CD4-positive, alpha-beta T cell (primary cell): ENCODE results near the gene PRRC1. TPM values are rescaled to one million over a fixed set of nuclear protein-coding genes. Genes with fewer than 3 reads are reported as not detected.
"Not testable (repeated sequence)": the region's sequence is repeated elsewhere in the genome, so short reads cannot be mapped to it uniquely, and the experiment has no call there.

Experiments used
- ATAC-seq: fragments of 200-7000 bp; cut with Tn5 transposase; one replicate; pipeline ENCODE4 v1.10.0; 2022; ENCODE audit warnings: mild to moderate bottlenecking; ENCODE audit not compliant: poor library complexity
- CTCF ChIA-PET: fragments of 350-600 bp; sonication (Branson Sonifier 250); formaldehyde crosslinking; loops from one replicate; lab custom pipeline; 2021; ENCODE audit warnings: antibody characterized with exemption, inconsistent platforms; lab: Charles Lee
- POLR2A ChIA-PET: fragments of 350-600 bp; sonication (Branson Sonifier 250); formaldehyde crosslinking; loops from one replicate; lab custom pipeline; 2021; ENCODE audit warnings: antibody characterized with exemption, inconsistent platforms; lab: Charles Lee
- DNase-seq, 14 experiments: peaks; one replicate each; pipeline ENCODE4 v3.0.0-alpha.2; 2013 to 2020; ENCODE audit warnings: mixed read lengths in 2 of 14
- H3K27ac ChIP-seq, 2 donors: one replicate each; pipeline versions ENCODE4 v1.5.1 to v1.7.0; 2013; ENCODE audit warnings: low read length in 2 of 2, low read depth in 1 of 2, mild to moderate bottlenecking in 1 of 2
- H3K27me3 ChIP-seq, 2 experiments: 1 replicate in 1 of 2; 2 replicates in 1 of 2; pipeline versions ENCODE4 v1.6.1 to v1.7.0; 2013; ENCODE audit warnings: low read length in 2 of 2, control low read depth in 1 of 2, mild to moderate bottlenecking in 1 of 2, moderate library complexity in 1 of 2; ENCODE audit not compliant: insufficient read depth in 2 of 2, control insufficient read depth in 1 of 2
- H3K36me3 ChIP-seq: one replicate; pipeline ENCODE4 v1.6.1; 2013; ENCODE audit warnings: low read length, control low read depth; ENCODE audit not compliant: insufficient read depth
- H3K4me1 ChIP-seq: one replicate; pipeline ENCODE4 v1.6.1; 2013; ENCODE audit warnings: low read length, control low read depth; ENCODE audit not compliant: insufficient read depth
- H3K4me3 ChIP-seq: one replicate; pipeline ENCODE4 v1.5.1; 2013; ENCODE audit warnings: mild to moderate bottlenecking, low read length, moderate library complexity
- H3K9me3 ChIP-seq, 2 experiments: 1 replicate in 1 of 2; 2 replicates in 1 of 2; pipeline versions ENCODE4 v1.6.1 to v1.7.0; 2013; ENCODE audit warnings: low read length in 2 of 2, mild to moderate bottlenecking in 2 of 2, control low read depth in 1 of 2, moderate library complexity in 1 of 2; ENCODE audit not compliant: control insufficient read depth in 1 of 2, insufficient read depth in 1 of 2
- H3K27ac Mint-ChIP-seq: one replicate; pipeline ENCODE4 v1.8.0; 2020; ENCODE audit warnings: mixed read lengths
- H3K27me3 Mint-ChIP-seq: one replicate; pipeline ENCODE4 v1.8.0; 2021; ENCODE audit warnings: mixed read lengths
- H3K36me3 Mint-ChIP-seq: one replicate; pipeline ENCODE4 v1.8.0; 2021; ENCODE audit warnings: low read depth, mixed read lengths
- H3K4me1 Mint-ChIP-seq: one replicate; pipeline ENCODE4 v1.8.0; 2021; ENCODE audit warnings: low read depth, mixed read lengths
- H3K4me3 Mint-ChIP-seq: one replicate; pipeline ENCODE4 v1.8.0; 2020; ENCODE audit warnings: mild to moderate bottlenecking, mixed read lengths
- H3K9me3 Mint-ChIP-seq: one replicate; pipeline ENCODE4 v1.8.0; 2020; ENCODE audit warnings: mixed read lengths
- intact Hi-C, 2 experiments: fragments of 100-400 bp; cut with DNase I in 1 of 2; cut with micrococcal nuclease in 1 of 2; formaldehyde crosslinking; loops; one replicate each; pipeline versions ENCODE4 v1.15.1 to v1.9.0; 2023 to 2025; cut with DNase I, micrococcal nuclease
- total RNA-seq, 174 experiments: library from RNA in 2 of 174; stranded (reverse) in 2 of 174; gene quantifications; one replicate each; pipeline ENCODE4 v1.2.3 and lab custom pipeline; 2021 to 2026
- TF ChIP-seq, protein P1 (sequence below): fragments of 200-600 bp; IDR thresholded peaks from one replicate; pipeline ENCODE4 v1.8.0; 2022; ENCODE audit warnings: antibody characterized with exemption, mild to moderate bottlenecking

The PRRC1 gene
- total RNA-seq, 2 experiments from 2014 or later = 32.0 to 33.8 TPM

DNA sequence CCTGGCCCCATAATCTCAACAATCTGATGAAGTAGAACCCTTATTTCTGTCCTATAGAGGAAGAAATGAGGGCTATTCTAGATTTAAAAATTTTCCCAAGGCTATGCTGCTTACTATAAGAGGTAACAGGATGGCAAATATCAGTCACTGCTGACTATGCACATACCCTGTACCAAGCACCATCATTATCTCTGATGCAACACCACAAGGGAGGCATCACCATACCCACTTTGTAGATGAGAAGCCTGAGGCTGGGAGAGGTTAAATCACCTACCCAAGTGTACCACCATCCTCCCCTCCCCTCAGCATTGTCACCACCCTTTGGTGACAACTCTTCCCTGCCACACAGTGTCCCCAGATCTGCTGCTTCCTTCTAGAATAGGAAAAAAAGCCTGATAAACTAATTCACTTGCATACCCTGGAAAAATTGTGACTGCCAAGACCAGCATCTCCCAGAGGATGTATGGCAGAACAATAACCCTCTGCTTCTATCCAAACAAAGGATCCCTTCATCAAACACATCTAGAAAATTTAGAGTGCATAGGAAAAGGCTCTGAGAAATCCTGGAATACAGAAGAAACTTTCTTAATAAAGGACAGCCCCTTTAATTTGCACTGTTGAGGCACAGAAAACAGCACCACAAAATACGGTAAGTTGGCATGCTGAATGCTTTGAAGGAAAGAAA, 48.3 kb downstream of the PRRC1 start:
- Mint-ChIP-seq H3K4me3 (no peak overlapping the region), H3K9me3 (no peaks in the 10 kb centered on the region), H3K4me1 (no peaks in the 10 kb centered on the region), H3K36me3 (no peaks in the 10 kb centered on the region), H3K27me3 (peaks cover 36% of the 10 kb centered on the region), H3K27ac (no peak overlapping the region)
- TF ChIP-seq, protein P1, sequence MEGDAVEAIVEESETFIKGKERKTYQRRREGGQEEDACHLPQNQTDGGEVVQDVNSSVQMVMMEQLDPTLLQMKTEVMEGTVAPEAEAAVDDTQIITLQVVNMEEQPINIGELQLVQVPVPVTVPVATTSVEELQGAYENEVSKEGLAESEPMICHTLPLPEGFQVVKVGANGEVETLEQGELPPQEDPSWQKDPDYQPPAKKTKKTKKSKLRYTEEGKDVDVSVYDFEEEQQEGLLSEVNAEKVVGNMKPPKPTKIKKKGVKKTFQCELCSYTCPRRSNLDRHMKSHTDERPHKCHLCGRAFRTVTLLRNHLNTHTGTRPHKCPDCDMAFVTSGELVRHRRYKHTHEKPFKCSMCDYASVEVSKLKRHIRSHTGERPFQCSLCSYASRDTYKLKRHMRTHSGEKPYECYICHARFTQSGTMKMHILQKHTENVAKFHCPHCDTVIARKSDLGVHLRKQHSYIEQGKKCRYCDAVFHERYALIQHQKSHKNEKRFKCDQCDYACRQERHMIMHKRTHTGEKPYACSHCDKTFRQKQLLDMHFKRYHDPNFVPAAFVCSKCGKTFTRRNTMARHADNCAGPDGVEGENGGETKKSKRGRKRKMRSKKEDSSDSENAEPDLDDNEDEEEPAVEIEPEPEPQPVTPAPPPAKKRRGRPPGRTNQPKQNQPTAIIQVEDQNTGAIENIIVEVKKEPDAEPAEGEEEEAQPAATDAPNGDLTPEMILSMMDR = no peak
- Histone ChIP-seq H3K4me3 (no peak overlapping the region), H3K9me3 (no peaks in the 10 kb centered on the region), H3K4me1 (no peaks in the 10 kb centered on the region), H3K27ac (no peak overlapping the region), H3K36me3 (no peaks in the 10 kb centered on the region), H3K27me3 (peaks cover 0 to 5% of the 10 kb centered on the region in 2 experiments)
- ATAC-seq (no peak), DNase-seq (no peak)
- CTCF ChIA-PET = no interaction called here
- POLR2A ChIA-PET = no interaction called here
- intact Hi-C loops = loop anchor here (2.0 to 10.0 kb wide), 3 partner anchors 933 to 1559 kb away; no protein-coding TSS in a partner anchor

DNA sequence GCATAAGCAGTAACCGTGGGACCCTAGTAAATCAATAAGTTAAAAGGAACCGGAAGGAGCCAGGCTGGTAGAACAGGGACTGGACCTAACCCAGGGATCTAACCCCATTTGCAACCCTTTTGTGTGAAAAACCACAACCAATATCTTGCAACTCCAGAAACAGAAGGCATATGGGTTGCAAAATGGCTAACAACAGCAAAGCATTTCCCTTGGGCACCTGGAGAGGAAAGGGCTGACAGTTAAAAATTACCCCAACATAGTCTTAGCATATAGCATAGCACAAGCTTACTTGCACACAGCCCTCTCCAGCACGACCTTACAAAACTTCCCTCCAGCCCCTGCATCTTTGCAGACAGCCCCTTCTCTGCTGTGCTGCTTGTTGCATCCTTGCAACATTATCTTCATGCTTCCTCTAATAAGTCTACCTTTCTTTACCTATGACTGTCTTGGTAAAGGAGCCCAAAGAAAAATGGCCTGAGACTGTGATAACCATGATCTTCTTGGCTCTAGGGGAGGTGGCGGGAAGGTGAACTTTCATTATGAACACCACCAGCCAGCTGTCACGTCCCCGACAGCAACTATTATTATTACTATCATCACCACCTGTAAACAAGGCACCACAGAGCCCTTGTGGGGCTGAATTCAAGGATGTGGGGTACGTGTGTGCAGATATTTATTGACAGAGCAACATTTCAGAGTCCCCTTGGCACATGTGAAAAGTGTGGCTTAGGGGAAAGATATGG, 49.8 kb downstream of the PRRC1 start:
- no peaks in the 10 kb centered on the region for H3K9me3 Mint-ChIP-seq
- Histone ChIP-seq H3K36me3 (no peaks in the 10 kb centered on the region), H3K9me3 (no peaks in the 10 kb centered on the region), H3K4me1 (no peaks in the 10 kb centered on the region), H3K27me3 (peaks cover 0 to 5% of the 10 kb centered on the region in 2 experiments), H3K27ac (no peak overlapping the region), H3K4me3 (no peak overlapping the region)
- H3K27me3 Mint-ChIP-seq = peaks cover 51% of the 10 kb centered on the region
- POLR2A ChIA-PET = no interaction called here
- no peaks in the 10 kb centered on the region for H3K4me1 Mint-ChIP-seq
- intact Hi-C loops = loop anchor here in 1 of 2 experiments (5.0 to 10.0 kb wide), 2 partner anchors 1110 to 1558 kb away; no protein-coding TSS in a partner anchor
- no peak overlapping the region for H3K27ac Mint-ChIP-seq
- TF ChIP-seq, protein P1 = no peak
- CTCF ChIA-PET = no interaction called here
- DNase-seq = no peak
- ATAC-seq = no peak
- H3K4me3 Mint-ChIP-seq = no peak overlapping the region
- no peaks in the 10 kb centered on the region for H3K36me3 Mint-ChIP-seq

DNA sequence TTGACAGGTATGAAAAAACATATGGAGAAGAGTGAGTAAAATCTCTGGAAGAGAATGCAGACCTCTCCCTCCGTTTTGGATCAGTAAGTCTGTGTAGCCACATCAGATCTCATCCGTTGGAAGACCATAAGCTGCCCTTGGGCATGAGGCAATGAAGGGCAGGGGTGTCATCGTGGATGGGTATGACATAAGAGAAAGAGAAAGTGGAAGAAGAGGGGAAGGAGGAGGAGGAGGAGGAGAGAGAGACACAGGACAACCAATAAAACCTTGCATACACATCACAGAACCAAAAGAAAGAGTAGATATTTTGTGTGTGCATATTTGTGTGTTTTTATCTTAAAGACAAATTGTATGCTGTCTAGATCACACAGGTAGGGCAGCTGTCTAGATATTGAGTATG, 50.7 kb downstream of the PRRC1 start:
- Histone ChIP-seq H3K27me3 (peaks cover 0 to 5% of the 10 kb centered on the region in 2 experiments), H3K27ac (no peak overlapping the region), H3K4me3 (no peak overlapping the region), H3K36me3 (no peaks in the 10 kb centered on the region), H3K4me1 (no peaks in the 10 kb centered on the region), H3K9me3 (no peaks in the 10 kb centered on the region)
- no peak overlapping the region for H3K27ac Mint-ChIP-seq
- H3K27me3 Mint-ChIP-seq = peaks cover 56% of the 10 kb centered on the region
- ChIA-PET CTCF (no interaction called here), POLR2A (no interaction called here)
- no peaks in the 10 kb centered on the region for H3K9me3 Mint-ChIP-seq
- no peak for ATAC-seq
- intact Hi-C loops = loop anchor here in 1 of 2 experiments (1.0 to 10.0 kb wide), 3 partner anchors 633 to 1557 kb away; no protein-coding TSS in a partner anchor
- no peaks in the 10 kb centered on the region for H3K36me3 Mint-ChIP-seq
- TF ChIP-seq, protein P1 = no peak
- no peak overlapping the region for H3K4me3 Mint-ChIP-seq
- no peaks in the 10 kb centered on the region for H3K4me1 Mint-ChIP-seq
- no peak for DNase-seq

DNA sequence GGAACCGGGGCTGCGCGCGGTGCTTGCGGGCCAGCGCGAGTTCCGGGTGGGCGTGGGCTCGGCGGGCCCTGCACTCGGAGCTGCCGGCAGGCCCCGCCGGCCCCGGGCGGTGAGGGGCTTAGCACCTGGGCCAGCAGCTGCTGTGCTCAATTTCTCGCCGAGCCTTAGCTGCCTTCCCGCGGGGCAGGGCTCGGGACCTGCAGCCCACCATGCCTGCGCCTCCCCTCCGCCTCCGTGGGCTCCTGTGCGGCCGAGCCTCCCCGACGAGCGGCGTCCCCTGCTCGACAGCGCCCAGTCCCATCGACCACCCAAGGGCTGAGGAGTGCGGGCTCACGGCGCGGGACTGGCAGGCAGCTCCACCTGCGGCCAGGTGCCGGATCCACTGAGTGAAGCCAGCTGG, 52.0 kb downstream of the PRRC1 start:
- H3K4me3 Mint-ChIP-seq, ATAC-seq, H3K36me3 ChIP-seq, POLR2A ChIA-PET, CTCF ChIA-PET, H3K4me1 ChIP-seq, H3K36me3 Mint-ChIP-seq, H3K9me3 Mint-ChIP-seq, H3K4me1 Mint-ChIP-seq, H3K27ac ChIP-seq, H3K27ac Mint-ChIP-seq, H3K27me3 ChIP-seq, DNase-seq, H3K4me3 ChIP-seq, H3K9me3 ChIP-seq: not testable (repeated sequence)
- intact Hi-C loops = loop anchor here in 1 of 2 experiments (5.0 to 10.0 kb wide), 2 partner anchors 1108 to 1555 kb away; no protein-coding TSS in a partner anchor
- peaks cover 56% of the 10 kb centered on the region for H3K27me3 Mint-ChIP-seq
